HepG2 (cell line): ENCODE measurements around the gene ORMDL3. TPM values are rescaled to one million over a fixed set of nuclear protein-coding genes. Genes with fewer than 3 reads are reported as not detected.

ENCODE experiments used
- BCL3 ChIP-seq: sonication (generic); formaldehyde crosslinking; IDR thresholded peaks from 2 replicates; pipeline ENCODE4 v1.5.1; 2020; ENCODE audit warnings: mild to moderate bottlenecking, missing genetic modification reagents, moderate library complexity
- BORCS8-MEF2B ChIP-seq: sonication (generic); formaldehyde crosslinking; IDR thresholded peaks from 2 replicates; pipeline ENCODE4 v1.8.0; 2022; ENCODE audit warnings: mild to moderate bottlenecking, missing genetic modification reagents
- DPF2 ChIP-seq: sonication (generic); formaldehyde crosslinking; IDR thresholded peaks from 2 replicates; pipeline ENCODE4 v1.4.0; 2020; ENCODE audit warnings: mild to moderate bottlenecking, low read depth, missing genetic modification reagents, borderline replicate concordance
- FOXP4 ChIP-seq: sonication (generic); formaldehyde crosslinking; IDR thresholded peaks from 2 replicates; pipeline ENCODE4 v1.4.0; 2020; ENCODE audit warnings: missing genetic modification reagents
- HNF4A ChIP-seq: sonication (generic); formaldehyde crosslinking; IDR thresholded peaks from 2 replicates; pipeline ENCODE4 v1.4.0; 2020; ENCODE audit warnings: missing genetic modification reagents
- HNF4G ChIP-seq, 2 experiments: sonication (generic) in 1 of 2; formaldehyde crosslinking in 1 of 2; IDR thresholded peaks; 2 replicates each; pipeline versions ENCODE4 v1.4.0 to v1.6.1; 2011 to 2020; ENCODE audit warnings: borderline replicate concordance in 2 of 2, low read depth in 2 of 2, mild to moderate bottlenecking in 2 of 2, low read length in 1 of 2, missing genetic modification reagents in 1 of 2, moderate library complexity in 1 of 2
- IRF2 ChIP-seq: IDR thresholded peaks from 2 replicates; pipeline ENCODE4 v1.6.1; 2018; ENCODE audit warnings: missing genetic modification reagents, missing compliant biosample characterization
- KLF13 ChIP-seq: sonication (generic); formaldehyde crosslinking; IDR thresholded peaks from 2 replicates; pipeline ENCODE4 v1.4.0; 2020; ENCODE audit warnings: mild to moderate bottlenecking, missing genetic modification reagents
- KLF6 ChIP-seq: IDR thresholded peaks from 2 replicates; pipeline ENCODE4 v1.8.0; 2016; ENCODE audit warnings: missing biosample characterization, missing genetic modification reagents
- LCORL ChIP-seq, 2 experiments: fragments of 450-650 bp in 1 of 2; sonication (generic) in 1 of 2; formaldehyde crosslinking in 1 of 2; IDR thresholded peaks; 2 replicates each; pipeline versions ENCODE4 v1.5.0 to v1.6.1; 2017 to 2020; ENCODE audit warnings: antibody characterized with exemption in 1 of 2, missing genetic modification reagents in 1 of 2
- NFE2L2 ChIP-seq: fragments of 150-350 bp; IDR thresholded peaks from 2 replicates; pipeline ENCODE4 v1.6.1; 2014; ENCODE audit warnings: low read length
- SIN3A ChIP-seq: IDR thresholded peaks from 2 replicates; pipeline ENCODE4 v1.6.1; 2011; ENCODE audit warnings: low read depth, mild to moderate bottlenecking, control low read depth, low read length, borderline replicate concordance
- SP1 ChIP-seq, 2 experiments: fragments of 450-650 bp in 1 of 2; sonication (generic) in 1 of 2; formaldehyde crosslinking in 1 of 2; IDR thresholded peaks; 2 replicates each; pipeline versions ENCODE4 v1.4.0 to v1.6.1; 2016 to 2020; ENCODE audit warnings: missing genetic modification reagents in 1 of 2
- TAF1 ChIP-seq: sonication (generic); formaldehyde crosslinking; IDR thresholded peaks from 2 replicates; pipeline ENCODE4 v1.4.0; 2020; ENCODE audit warnings: missing genetic modification reagents
- TBX2 ChIP-seq: sonication (generic); formaldehyde crosslinking; IDR thresholded peaks from 2 replicates; pipeline ENCODE4 v1.5.0; 2020; ENCODE audit warnings: missing genetic modification reagents, mild to moderate bottlenecking, borderline replicate concordance
- TEAD3 ChIP-seq: optimal IDR thresholded peaks from 2 replicates; pipeline ENCODE3; 2016; ENCODE audit warnings: borderline replicate concordance
- ZNF205 ChIP-seq: IDR thresholded peaks from 2 replicates; pipeline ENCODE4 v1.6.1; 2018; ENCODE audit warnings: missing biosample characterization, missing genetic modification reagents
- ZNF225 ChIP-seq: sonication (generic); formaldehyde crosslinking; IDR thresholded peaks from 2 replicates; pipeline ENCODE4 v1.4.0; 2020; ENCODE audit warnings: mild to moderate bottlenecking, missing genetic modification reagents
- ZNF350 ChIP-seq: sonication (generic); formaldehyde crosslinking; IDR thresholded peaks from 2 replicates; pipeline ENCODE4 v1.4.0; 2020; ENCODE audit warnings: mild to moderate bottlenecking, low read depth, missing genetic modification reagents, borderline replicate concordance
- ZNF414 ChIP-seq: sonication (generic); formaldehyde crosslinking; IDR thresholded peaks from 2 replicates; pipeline ENCODE4 v1.5.0; 2020; ENCODE audit warnings: missing genetic modification reagents
- ZNF550 ChIP-seq: sonication (generic); formaldehyde crosslinking; IDR thresholded peaks from 2 replicates; pipeline ENCODE4 v1.4.0; 2020; ENCODE audit warnings: mild to moderate bottlenecking, missing genetic modification reagents, borderline replicate concordance
- ZNF580 ChIP-seq: IDR thresholded peaks from 2 replicates; pipeline ENCODE4 v1.6.1; 2016; ENCODE audit warnings: low read depth, borderline replicate concordance
- ZNF652 ChIP-seq: IDR thresholded peaks from 2 replicates; pipeline ENCODE4 v1.6.1; 2016; ENCODE audit warnings: low read depth, borderline replicate concordance
- ZSCAN25 ChIP-seq: sonication (generic); formaldehyde crosslinking; IDR thresholded peaks from 2 replicates; pipeline ENCODE4 v1.8.0; 2022; ENCODE audit warnings: mild to moderate bottlenecking, missing genetic modification reagents
- polyA plus RNA-seq, 8 experiments: library from polyadenylated mRNA; depleted of rRNA in 3 of 8; stranded (reverse) in 7 of 8; unstranded in 1 of 8; fragments of >200 nt; fragmentation: Illumina TruSeq in 4 of 8; extraction: Trizol in 4 of 8; gene quantifications; 2 replicates each; pipeline versions ENCODE4 v1.2.1 to v1.2.3, GENCODE V29; 2011 to 2016; ENCODE audit warnings: low read depth in 4 of 8, missing spikeins in 1 of 8, mixed read lengths in 1 of 8; ENCODE audit not compliant: insufficient read depth in 1 of 8
- total RNA-seq, 5 experiments: library from RNA; depleted of rRNA; stranded (reverse); fragments of >200 nt; fragmentation: Illumina TruSeq; extraction: Trizol; gene quantifications; 2 replicates each; pipeline ENCODE4 v1.2.3, GENCODE V29; 2016; ENCODE audit warnings: low read depth in 1 of 5

ORMDL3 gene
- total and polyA plus RNA-seq, 2 of the 13 experiments (the other 11 are each of a cell fraction or from before 2014, with no cell fraction given), result 181 to 384 TPM

- TF ChIP-seq FOXP4 (CRISPR knock-in tag) (peak; percentile 26; the same call in 1 of the 2 replicates), ZNF580 (peak; percentile 64; the same call in 1 of the 2 replicates), SIN3A (0 out of 2 replicates have a peak, but pooled peaks have one; percentile 63), BCL3 (CRISPR knock-in tag) (0 out of 2 replicates have a peak, but pooled peaks have one; percentile 62), TEAD3 (CRISPR knock-in tag) (peak; percentile 19), DPF2 (CRISPR knock-in tag) (no peak), BORCS8-MEF2B (CRISPR knock-in tag) (peak; percentile 53; the same call in 1 of the 2 replicates), IRF2 (CRISPR knock-in tag) (0 out of 2 replicates have a peak, but pooled peaks have one; percentile 19), NFE2L2 (no peak), KLF6 (CRISPR knock-in tag) (0 out of 2 replicates have a peak, but pooled peaks have one; percentile 31), HNF4G (IDR thresholded peaks at IDR 0.05; ENCODE audit: borderline replicate concordance, low read depth, low read length) (no peak), HNF4G (CRISPR knock-in tag; IDR thresholded peaks at IDR 0.05; ENCODE audit: borderline replicate concordance, low read depth) (peak; percentile 33; the same call in 1 of the 2 replicates), HNF4A (CRISPR knock-in tag) (peak; percentile 21; the same call in 1 of the 2 replicates), ZNF414 (CRISPR knock-in tag) (0 out of 2 replicates have a peak, but pooled peaks have one; percentile 56), TAF1 (CRISPR knock-in tag) (peak; percentile 54; the same call in 1 of the 2 replicates), KLF13 (CRISPR knock-in tag) (0 out of 2 replicates have a peak, but pooled peaks have one; percentile 47), SP1 (IDR thresholded peaks at IDR 0.05) (no peak), SP1 (CRISPR knock-in tag; IDR thresholded peaks at IDR 0.05) (peak; percentile 61), ZNF350 (no peak; the same call in 1 of the 2 replicates), TBX2 (0 out of 2 replicates have a peak, but pooled peaks have one; percentile 6), ZSCAN25 (CRISPR knock-in tag) (0 out of 2 replicates have a peak, but pooled peaks have one; percentile 25), ZNF225 (0 out of 2 replicates have a peak, but pooled peaks have one; percentile 45), ZNF550 (CRISPR knock-in tag) (0 out of 2 replicates have a peak, but pooled peaks have one; percentile 38), ZNF205 (no peak), LCORL (IDR thresholded peaks at IDR 0.05) (no peak), LCORL (CRISPR knock-in tag; IDR thresholded peaks at IDR 0.05) (peak; percentile 85), ZNF652 (no peak)
Observed at GRCh38 chr17:39952680-39953470, 25.5 kb upstream of the ORMDL3 start (continued).
